GM21381 (cell line): Measurements from ENCODE around the gene RNF19B.

Experiments
- ATAC-seq: cut with Tn5 transposase; IDR thresholded peaks from one replicate; pipeline ENCODE4 v1.9.1; 2021; ENCODE audit warnings: mild to moderate bottlenecking, moderate library complexity; ENCODE audit not compliant: unreplicated experiment

RNF19B gene, protein sequence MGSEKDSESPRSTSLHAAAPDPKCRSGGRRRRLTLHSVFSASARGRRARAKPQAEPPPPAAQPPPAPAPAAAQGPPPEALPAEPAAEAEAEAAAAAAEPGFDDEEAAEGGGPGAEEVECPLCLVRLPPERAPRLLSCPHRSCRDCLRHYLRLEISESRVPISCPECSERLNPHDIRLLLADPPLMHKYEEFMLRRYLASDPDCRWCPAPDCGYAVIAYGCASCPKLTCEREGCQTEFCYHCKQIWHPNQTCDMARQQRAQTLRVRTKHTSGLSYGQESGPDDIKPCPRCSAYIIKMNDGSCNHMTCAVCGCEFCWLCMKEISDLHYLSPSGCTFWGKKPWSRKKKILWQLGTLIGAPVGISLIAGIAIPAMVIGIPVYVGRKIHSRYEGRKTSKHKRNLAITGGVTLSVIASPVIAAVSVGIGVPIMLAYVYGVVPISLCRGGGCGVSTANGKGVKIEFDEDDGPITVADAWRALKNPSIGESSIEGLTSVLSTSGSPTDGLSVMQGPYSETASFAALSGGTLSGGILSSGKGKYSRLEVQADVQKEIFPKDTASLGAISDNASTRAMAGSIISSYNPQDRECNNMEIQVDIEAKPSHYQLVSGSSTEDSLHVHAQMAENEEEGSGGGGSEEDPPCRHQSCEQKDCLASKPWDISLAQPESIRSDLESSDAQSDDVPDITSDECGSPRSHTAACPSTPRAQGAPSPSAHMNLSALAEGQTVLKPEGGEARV

DNA sequence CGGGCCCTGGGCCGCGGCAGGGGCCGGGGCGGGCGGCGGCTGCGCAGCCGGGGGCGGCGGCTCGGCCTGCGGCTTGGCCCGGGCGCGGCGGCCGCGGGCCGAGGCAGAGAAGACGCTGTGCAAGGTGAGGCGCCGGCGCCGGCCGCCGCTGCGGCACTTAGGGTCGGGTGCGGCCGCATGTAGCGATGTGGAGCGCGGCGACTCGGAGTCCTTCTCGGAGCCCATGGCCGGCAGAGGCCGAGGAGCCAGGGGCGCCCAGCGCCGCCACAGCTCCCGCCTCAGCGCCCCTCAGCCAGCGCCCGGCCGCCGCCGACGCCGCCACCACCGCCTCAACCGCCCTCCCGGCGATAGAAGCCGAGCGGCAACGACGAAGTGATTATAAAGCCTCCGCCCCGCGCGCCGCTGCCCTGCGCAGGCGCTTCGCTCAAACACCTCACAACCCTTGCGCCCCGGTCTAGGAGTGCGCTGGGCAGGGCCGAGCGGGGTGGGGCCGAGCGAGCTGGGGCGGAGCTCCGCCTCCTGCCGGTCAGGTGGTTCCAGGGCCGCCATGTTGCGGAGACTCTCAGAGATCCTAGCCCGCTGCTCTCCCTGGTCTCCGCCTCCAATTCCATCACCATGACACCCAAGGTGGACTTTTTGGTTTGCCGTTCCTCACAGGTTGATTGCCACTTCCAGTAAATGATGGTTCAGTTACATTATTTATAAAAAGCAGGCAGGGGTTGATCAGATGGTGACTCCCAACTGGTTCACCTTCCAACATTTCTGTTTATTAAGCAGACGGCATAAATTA lies at the start of gene RNF19B:
Gene RNF19B, minus strand, starts transcription at position 349 of the 790 bp plus-strand sequence. Its CDS starts 124 bp downstream, at position 225.
- peak; percentile 79 for ATAC-seq

DNA sequence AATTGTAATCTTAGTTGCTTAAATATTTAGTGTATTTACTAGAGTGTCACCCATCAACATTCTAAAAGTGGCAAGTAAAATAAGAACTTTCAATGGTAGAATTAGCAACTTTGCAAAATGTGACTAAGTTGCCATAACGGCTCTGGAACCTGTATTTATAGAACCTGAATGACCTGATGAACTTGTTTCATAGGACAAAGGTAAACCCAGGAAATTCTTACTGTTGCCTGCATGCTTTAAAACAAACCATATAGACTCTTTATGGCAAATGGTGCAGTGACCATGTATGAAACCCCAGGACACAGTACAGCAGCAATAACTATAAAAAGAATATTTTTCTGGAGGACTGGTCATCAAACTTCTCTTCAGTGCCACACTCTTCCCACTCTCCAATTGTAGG lies 49.2 kb upstream of the RNF19B start:
- ATAC-seq, result no peak

DNA sequence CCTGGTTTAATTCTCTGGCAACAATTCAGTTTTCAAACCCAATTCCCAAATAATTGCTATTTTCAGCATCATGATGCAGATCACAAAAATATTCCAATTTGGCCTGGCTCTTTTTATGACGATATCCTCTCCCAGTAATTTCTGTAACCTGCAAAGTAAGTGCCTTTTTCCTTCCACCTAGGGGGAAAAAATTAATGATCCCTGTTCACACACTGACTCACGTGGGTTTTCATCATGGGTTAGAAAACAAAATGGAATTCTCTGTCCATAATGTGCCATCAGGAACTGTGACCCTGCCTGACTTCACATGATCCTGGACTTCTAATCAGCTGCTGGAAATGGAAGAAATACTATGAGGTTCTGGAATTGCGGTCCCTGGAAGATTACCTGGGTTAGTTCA lies 47.6 kb upstream of the RNF19B start:
- ATAC-seq, result no peak

DNA sequence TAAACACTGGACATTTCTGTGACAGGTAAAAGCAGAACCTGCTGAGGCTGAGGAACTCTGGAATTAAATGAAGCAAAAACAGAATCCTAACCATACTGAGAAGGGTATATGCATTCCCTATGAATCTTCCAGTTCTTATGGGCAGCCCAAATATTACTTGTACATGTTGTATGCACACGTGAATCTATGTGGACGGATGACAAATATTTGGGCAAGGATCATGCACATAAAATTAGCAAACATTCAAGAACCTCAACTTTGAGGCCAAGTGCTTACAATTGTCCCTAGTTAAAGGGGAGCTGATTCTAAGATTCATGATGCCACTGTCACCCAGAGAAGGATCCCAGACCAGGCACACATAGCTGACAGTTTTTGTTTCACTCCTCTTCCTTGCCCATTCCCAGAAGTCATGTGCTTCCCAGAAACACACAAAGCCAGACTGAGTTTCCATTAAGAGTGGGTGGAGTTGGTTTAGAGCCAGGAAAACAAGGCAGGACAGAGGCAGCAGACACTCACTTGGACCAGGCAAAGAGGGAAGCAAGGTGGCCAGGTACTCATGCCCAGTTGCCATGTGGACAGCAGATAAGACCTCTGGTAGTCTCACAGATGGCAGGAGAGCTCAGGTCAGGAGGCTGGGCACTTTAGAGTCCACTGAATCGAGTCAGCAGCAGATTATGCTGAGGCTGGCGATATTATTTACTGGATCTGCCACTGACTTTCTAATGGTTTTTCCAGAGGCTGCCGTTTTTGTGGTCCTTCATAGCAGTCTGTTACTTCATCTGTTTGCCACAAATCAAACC lies 46.5 kb upstream of the RNF19B start:
- no peak for ATAC-seq

DNA sequence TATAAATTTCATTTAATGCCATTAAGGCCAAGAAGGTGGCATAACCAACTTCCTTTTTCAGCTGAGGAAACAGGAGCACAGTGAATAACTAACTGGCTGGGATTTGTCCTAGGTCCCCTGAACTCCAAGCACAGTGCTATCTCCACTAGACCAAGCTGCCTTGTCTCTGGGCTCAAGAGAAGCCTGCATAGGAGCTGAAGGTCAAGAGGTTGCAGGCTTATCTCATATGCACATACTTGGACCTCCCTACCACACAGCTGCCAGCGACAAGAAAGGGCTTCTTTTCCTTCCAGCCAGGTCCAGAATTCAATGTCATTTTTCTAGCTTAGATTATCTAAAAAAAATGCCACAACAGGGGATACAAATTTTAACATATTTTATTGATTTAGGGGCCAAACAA lies 45.0 kb upstream of the RNF19B start:
- ATAC-seq, result no peak

DNA sequence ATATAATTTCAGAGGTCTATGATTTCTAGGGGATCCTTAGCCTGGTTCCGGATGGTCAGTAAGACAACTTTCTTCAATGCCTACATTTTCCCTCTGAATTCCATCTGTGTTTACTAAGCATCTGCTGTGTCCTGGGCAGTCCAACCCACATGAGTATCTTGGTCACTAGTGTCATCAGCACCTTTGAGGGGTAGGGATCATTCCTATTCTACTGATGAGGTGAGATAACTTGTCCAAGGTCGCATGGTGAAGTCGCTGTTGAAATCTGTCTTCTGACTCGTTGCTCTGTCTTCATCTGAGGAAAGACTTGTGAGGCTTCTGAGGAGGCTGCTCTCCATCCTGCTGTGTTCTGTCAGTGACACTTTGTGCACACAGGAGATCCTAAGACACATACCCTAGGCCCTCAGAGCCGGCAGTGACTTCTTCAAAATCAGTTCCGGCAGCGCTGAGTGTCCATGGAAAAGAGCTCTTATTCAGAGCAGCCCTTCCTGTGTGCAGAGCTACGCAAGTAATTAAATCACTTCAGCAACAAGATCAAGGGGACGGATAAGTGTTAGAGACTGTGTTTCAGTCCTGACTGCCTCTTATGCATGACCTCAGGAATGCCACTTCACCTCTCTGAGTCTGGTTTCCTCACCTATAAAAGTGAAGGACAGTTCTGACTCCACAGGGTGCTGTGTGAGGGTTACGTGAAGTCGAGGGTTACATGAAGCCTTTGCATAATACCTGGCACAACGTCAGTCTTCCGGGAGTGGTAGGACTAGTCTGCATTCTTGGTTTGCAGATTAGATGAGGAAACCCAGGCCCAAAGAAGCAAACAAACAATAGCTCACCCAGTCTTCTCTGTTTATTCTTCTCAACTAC lies 43.7 kb upstream of the RNF19B start:
- no peak for ATAC-seq

DNA sequence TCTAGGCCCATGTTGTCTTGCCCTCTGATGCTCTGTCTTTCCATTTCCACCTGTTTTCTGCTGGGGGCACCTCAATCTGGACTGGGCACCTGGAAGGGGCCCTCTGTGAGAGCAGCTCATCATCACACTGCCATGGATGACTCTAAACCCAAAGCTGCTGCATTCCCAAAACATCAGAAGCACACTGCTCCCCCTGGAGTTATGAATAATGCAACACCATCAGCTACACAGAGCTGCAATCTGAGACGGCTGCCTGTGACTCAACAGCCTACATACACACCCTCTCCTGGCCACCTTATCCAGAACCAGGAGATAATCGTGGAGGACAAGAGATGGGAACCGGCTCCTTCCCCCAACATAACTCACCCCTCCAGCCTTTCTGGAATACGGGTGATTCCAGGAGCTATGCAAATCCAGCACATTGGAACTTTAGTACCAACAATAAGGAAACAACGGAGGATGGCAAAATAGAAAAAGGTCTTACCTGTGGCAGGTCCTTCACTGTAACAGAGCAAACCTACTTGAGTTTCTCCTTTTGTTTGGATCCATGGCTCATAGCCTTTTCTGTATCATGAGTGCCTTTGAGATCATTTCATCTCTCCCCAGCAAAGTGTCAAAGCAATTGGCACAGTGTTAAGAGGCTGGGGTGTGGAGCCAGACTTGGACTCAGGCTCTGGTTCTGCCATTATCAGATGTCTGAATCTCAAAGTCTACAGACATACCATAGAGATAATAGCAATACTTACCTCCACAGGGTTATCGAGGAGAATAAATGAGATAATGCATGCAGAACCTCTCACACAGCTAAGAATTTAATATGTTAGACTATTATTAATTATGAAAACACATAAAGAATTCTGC lies 42.8 kb upstream of the RNF19B start:
- no peak for ATAC-seq

DNA sequence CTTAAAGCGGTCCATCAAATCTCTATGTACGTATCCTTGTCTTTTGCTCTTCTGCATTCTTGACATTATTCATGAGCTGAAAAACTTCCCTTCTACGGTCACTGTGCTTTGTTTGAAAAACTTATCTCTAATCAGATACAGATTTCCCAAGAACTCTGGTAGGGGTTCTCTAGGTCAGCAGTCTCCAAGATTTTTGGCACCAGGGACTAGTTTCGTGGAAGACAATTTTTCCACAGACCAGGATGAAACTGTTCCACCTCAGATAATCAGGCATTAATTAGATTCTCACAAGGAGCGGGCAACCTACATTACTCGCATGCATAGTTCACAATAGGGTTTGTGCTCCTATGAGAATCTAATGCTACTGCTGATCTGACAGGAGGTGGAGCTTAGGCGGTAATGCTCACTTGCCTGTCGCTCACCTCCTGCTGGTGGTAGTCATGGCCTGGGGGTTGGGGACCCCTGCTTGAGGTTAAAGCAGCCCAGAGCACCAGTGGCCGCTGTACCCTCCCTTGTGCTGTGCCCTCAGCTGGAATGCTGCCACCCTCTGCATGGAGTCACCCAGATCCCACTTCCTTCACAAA lies 41.3 kb upstream of the RNF19B start:
- no peak for ATAC-seq

DNA sequence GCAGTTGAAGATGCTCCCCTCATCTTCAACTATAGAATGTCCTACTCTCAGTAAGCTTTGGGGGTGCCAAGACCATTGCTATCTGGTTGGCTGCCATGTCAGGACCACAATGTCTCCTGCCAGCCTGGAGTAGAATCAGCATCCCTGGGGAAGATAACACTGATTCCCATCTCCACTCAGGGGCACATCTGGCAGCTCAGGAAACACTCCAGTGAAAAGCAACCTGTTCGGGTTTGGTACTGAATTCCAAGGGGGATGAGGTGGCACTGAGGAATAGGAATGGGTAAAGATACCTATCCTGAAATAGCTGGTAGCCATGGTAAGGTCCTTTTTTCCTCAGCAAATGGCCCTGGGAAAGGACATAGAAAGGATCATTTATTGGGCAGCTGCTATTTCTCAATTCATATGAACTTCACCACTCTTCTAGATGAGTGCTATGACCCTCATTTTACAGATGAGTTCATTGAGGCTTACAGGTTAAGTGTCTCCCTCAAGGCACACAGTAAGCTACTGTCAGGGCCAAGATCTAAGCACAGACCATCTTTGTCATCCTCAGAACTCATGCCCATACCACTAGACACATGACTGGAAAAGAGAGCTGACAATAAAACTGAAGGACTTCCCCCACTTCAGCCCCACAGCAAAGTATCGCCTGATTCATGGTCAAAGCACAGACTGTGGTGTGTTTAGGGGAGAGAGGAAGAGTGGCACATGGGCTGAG lies 40.7 kb upstream of the RNF19B start:
- ATAC-seq, result no peak

DNA sequence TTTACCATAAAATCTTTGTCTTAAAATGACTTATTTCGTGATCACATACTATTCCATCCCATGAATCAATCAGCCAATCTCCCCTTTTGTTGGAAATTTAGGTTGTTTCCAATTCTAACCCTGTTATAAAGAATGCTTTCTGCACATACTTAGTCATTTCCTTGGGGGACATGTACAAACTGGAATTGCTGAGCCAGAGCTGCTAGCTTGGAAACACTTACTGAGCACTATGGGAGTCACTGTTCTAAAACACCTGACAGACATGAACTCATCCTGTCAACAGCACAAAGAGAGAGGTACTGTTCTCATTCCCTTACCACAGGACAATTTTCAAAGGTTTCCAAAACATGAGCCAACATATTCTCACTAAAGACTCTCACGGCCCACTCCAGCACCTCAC lies 40.0 kb upstream of the RNF19B start:
- no peak for ATAC-seq

DNA sequence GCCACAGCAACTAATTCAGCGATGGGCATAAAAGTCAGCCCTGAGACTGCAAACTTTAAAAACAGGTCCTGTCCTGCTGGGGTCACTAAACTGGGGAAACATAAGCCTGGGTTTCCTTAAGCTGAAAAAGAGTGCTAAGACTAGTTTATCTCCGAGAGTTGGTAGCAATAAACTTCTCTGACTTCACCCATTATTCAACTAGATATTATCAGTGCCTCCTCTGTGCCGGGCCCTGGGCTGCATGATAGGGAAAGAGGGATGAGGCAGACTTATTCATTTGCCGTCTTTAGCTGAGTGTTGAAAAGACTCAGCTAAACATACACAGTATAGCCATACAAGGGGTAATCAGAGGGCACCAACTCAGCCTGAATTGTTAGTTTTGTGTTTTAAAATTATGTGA lies 39.0 kb upstream of the RNF19B start:
- no peak for ATAC-seq

DNA sequence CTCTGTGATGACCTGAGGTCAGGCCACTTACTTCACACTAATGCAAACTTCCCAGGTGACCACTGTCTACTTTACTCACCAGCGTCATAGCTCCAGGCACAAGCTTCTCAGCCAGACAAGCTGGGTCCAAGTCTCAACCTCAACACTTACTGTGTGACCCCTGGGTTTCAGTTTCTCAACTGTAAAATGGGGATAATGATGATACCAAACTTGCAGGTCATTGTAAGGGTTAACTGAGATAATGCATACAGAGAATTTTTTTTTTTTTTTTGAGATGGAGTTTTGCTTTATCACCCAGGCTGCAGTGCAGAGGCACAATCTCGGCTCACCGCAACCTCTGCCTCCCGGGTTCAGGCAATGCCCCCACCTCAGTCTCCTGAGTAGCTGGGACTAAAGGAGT lies 37.4 kb upstream of the RNF19B start:
- ATAC-seq, result no peak

DNA sequence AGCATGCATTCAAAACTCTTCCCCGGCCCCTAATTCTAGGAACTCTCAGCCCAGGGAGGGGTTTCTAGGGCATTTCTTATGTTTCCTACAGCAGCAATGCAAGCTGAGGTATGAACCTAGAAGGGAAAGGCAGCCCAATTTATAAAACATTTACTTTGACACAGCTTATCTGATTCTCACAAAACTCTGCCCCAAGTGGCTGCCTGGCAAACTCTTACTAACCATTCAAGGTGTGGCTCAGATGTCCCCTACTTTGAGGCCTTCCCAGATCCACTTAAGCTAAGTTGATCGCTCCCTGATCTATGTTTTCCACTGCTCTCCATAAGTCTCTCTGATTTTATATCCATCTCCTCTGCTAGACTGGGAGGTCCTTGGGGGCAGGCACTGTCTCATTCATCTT lies 36.7 kb upstream of the RNF19B start:
- ATAC-seq, result no peak

DNA sequence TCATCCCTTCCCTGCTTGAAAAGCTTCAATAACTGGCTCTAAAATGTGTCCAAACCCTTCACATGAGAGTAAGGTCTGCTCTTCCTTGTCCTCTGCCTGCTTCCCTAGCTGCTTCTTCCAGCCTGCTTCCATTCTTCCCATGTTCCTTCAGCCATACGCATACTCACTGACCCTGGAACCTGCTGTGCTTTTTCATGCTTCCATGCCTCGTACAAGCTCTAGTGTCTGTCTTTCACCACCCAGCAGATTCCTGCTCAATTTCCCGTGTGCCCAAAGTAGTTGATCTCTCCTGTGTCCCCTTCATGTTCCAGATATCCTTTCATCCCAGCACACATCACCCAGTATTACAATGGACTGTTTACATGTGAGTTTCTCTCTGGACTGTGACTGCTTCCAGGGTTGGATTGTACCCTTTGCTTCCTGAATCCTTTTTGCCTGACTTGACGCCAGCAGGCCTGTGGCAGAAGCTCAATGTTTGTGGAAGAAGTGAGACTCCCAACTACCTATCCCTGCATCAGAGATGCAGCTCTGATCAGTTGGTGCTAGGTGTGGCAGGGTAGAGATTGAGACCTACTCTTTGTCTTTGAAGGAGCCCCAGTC lies 35.9 kb upstream of the RNF19B start:
- no peak for ATAC-seq

DNA sequence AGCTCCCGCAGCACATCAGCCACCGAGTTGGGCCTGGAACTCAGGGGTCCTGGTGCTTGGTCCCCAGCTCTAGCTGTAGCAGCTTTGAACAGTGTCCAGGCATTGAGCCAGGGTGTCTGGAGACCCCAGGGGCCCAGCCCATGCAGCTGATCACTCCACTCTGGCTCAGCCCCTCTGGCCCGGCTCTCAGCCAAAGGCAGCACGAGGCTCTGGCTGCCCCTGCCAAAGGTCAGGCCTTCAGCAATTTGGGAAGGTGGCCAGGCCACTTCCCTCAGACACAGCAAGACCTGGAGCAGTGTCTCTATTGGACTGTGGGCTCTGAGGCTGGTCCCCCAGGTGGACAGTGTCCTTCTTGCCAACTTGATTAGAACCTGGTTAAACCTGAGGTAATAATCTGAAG lies 34.4 kb upstream of the RNF19B start:
- no peak for ATAC-seq

DNA sequence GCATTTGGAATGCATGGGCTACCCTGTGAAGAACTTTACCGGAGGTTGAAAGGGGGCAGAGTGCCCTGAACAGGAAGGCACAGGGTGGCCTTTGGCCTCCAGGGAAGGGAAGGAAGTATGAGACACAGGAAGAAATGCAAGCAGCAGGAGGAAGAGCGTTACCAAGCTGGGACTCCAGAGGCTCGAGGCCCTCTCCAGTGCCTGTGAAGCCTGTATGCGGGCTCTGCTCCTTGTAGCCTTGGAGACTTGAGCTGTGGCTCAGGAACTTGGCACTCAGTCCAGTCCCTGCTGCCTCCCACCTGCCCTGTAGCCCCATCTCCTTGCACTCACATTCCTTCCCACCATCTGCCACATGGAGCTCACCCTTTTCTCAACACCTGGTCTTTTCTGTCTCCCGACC lies 33.5 kb upstream of the RNF19B start:
- no peak for ATAC-seq

DNA sequence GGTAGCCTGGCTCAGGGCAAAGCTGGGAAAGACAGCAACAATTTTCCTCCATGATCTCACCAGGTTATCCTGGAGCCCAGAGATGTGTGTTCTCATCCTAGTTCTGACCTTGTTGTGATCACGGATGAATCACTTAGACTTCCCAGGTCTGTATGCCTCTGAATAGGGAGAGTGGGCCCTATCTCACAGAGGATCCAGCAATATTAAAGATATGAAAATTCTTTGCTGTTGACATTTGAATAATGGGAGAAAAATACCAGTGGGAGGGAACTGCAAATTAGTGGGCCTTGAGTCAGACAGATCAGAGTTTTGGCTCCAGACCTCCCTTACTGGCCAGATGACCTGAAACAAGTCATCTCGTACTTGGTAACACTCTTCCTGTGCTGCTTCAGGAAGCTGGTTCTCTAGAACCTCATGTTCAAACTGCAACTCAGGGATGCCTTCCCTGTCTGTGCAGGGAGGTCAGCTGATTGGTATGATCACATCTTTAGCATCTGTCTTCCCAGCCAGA lies 32.8 kb upstream of the RNF19B start:
- no peak for ATAC-seq
